Liver (tissue), 9 donors: ENCODE measurements around the gene IL9. TPM values are rescaled to one million over a fixed set of nuclear protein-coding genes. Genes with fewer than 3 reads are reported as not detected.

Source experiments
- DNase-seq: peaks from one replicate; pipeline ENCODE4 v3.0.0-alpha.2; 2017; ENCODE audit warnings: low spot score
- H3K27ac ChIP-seq, 2 donors: one replicate each; pipeline ENCODE4 v1.7.0; 2013; ENCODE audit warnings: inconsistent platforms in 2 of 2, low read length in 2 of 2, control low read depth in 1 of 2, low read depth in 1 of 2, mild to moderate bottlenecking in 1 of 2
- H3K27me3 ChIP-seq, 4 donors: one replicate each; pipeline versions ENCODE4 v1.6.1 to v1.7.0; 2013; ENCODE audit warnings: low read length in 3 of 4, inconsistent platforms in 1 of 4, mild to moderate bottlenecking in 1 of 4, moderate library complexity in 1 of 4; ENCODE audit not compliant: control insufficient read depth in 4 of 4, insufficient read depth in 4 of 4
- H3K36me3 ChIP-seq, 4 donors: one replicate each; pipeline versions ENCODE4 v1.6.1 to v1.7.0; 2013; ENCODE audit warnings: low read length in 3 of 4, mild to moderate bottlenecking in 3 of 4, low read depth in 1 of 4, moderate library complexity in 1 of 4; ENCODE audit not compliant: control insufficient read depth in 4 of 4, insufficient read depth in 3 of 4
- H3K4me1 ChIP-seq, 4 donors: one replicate each; pipeline versions ENCODE4 v1.6.1 to v1.7.0; 2013; ENCODE audit warnings: low read length in 3 of 4, mild to moderate bottlenecking in 3 of 4, moderate library complexity in 1 of 4; ENCODE audit not compliant: control insufficient read depth in 4 of 4, insufficient read depth in 4 of 4
- H3K4me3 ChIP-seq, 3 donors: one replicate each; pipeline versions ENCODE4 v1.6.1 to v1.7.0; 2013; ENCODE audit warnings: low read length in 3 of 3, control low read depth in 1 of 3, low read depth in 1 of 3, mild to moderate bottlenecking in 1 of 3
- H3K9ac ChIP-seq, 2 donors: one replicate each; pipeline ENCODE4 v1.7.0; 2013; ENCODE audit warnings: low read length in 2 of 2, mild to moderate bottlenecking in 2 of 2, moderate library complexity in 2 of 2, control low read depth in 1 of 2, low read depth in 1 of 2
- H3K9me3 ChIP-seq, 4 donors: one replicate each; pipeline versions ENCODE4 v1.6.1 to v1.7.0; 2013; ENCODE audit warnings: low read length in 3 of 4; ENCODE audit not compliant: control insufficient read depth in 4 of 4
- ATF3 ChIP-seq: IDR thresholded peaks from 2 replicates; pipeline ENCODE4 v1.6.1; 2016; ENCODE audit warnings: antibody characterized with exemption
- EGR1 ChIP-seq, 2 donors: IDR thresholded peaks; 2 replicates each; pipeline ENCODE4 v1.6.1; 2016 to 2018; ENCODE audit warnings: antibody characterized with exemption in 2 of 2, low read depth in 2 of 2
- FOXA2 ChIP-seq: IDR thresholded peaks from 2 replicates; pipeline ENCODE4 v1.6.1; 2016; ENCODE audit warnings: antibody characterized with exemption
- GABPA ChIP-seq, 2 donors: IDR thresholded peaks in 1 of 2; conservative IDR thresholded peaks in 1 of 2; 2 replicates each; pipeline ENCODE4 v1.6.1; 2016; ENCODE audit warnings: antibody characterized with exemption in 2 of 2, mild to moderate bottlenecking in 1 of 2, moderate library complexity in 1 of 2
- HNF4A ChIP-seq, 2 donors: conservative IDR thresholded peaks; 2 replicates each; pipeline ENCODE4 v1.6.1; 2016; ENCODE audit warnings: antibody characterized with exemption in 2 of 2, mild to moderate bottlenecking in 2 of 2
- HNF4G ChIP-seq: IDR thresholded peaks from 2 replicates; pipeline ENCODE4 v1.6.1; 2016; ENCODE audit warnings: antibody characterized with exemption
- JUND ChIP-seq, 2 donors: IDR thresholded peaks; 2 replicates each; pipeline ENCODE4 v1.6.1; 2016; ENCODE audit warnings: antibody characterized with exemption in 2 of 2
- MAX ChIP-seq: IDR thresholded peaks from 2 replicates; pipeline ENCODE4 v1.6.1; 2016; ENCODE audit warnings: antibody characterized with exemption
- NR2F2 ChIP-seq: IDR thresholded peaks from 2 replicates; pipeline ENCODE4 v1.6.1; 2016; ENCODE audit warnings: antibody characterized with exemption
- RAD21 ChIP-seq, 2 donors: IDR thresholded peaks; 2 replicates each; pipeline ENCODE4 v1.6.1; 2016; ENCODE audit warnings: antibody characterized with exemption in 2 of 2, mild to moderate bottlenecking in 2 of 2
- RXRA ChIP-seq, 2 donors: IDR thresholded peaks; 2 replicates each; pipeline ENCODE4 v1.6.1; 2017 to 2018; ENCODE audit warnings: antibody characterized with exemption in 2 of 2, mild to moderate bottlenecking in 1 of 2
- SP1 ChIP-seq: IDR thresholded peaks from 2 replicates; pipeline ENCODE4 v1.6.1; 2018; ENCODE audit warnings: antibody characterized with exemption, mild to moderate bottlenecking
- TAF1 ChIP-seq: conservative IDR thresholded peaks from 2 replicates; pipeline ENCODE4 v1.6.1; 2016; ENCODE audit warnings: antibody characterized with exemption, mild to moderate bottlenecking
- YY1 ChIP-seq: IDR thresholded peaks from 2 replicates; pipeline ENCODE4 v1.6.1; 2016; ENCODE audit warnings: antibody characterized with exemption, mild to moderate bottlenecking
- ZBTB33 ChIP-seq: IDR thresholded peaks from 2 replicates; pipeline ENCODE4 v1.6.1; 2016; ENCODE audit warnings: antibody characterized with exemption
- WGBS: extraction: QIAGEN DNeasy Blood & Tissue Kit; methylation state at CpG from one replicate; pipeline ENCODE4 v1.1.7; 2013; 5-methylcytosine and 5-hydroxymethylcytosine counted together
- polyA plus RNA-seq, 2 donors: library from polyadenylated mRNA; stranded (reverse) in 1 of 2; unstranded in 1 of 2; fragments of 200-250 nt in 1 of 2; fragments of >200 nt in 1 of 2; fragmentation: Nextera tagmentation in 1 of 2; extraction: Ambion mirVana in 1 of 2; gene quantifications; one replicate each; pipeline versions ENCODE4 v1.2.1 to v1.2.3, GENCODE V29; 2013 to 2015
- total RNA-seq, 2 donors: library from RNA; depleted of rRNA; stranded (reverse); fragments of >200 nt; gene quantifications; one replicate each; pipeline ENCODE4 v1.2.3, GENCODE V29; 2014
- donor health status: healthy.
- donor health status: healthy.
- donor health status: healthy.
- donor health status: healthy.
- donor health status: healthy.

The IL9 gene
- total and polyA plus RNA-seq, 4 donors, result not detected

- no peak overlapping the region for H3K9ac ChIP-seq
- no peak overlapping the region for H3K27ac ChIP-seq
- peaks cover 0 to 2% (median 0%) of the 10 kb centered on the region in 4 donors for H3K27me3 ChIP-seq
- no peak overlapping the region for H3K4me3 ChIP-seq
- peaks cover 0 to 8% (median 3%) of the 10 kb centered on the region in 4 donors for H3K4me1 ChIP-seq
- TF ChIP-seq ZBTB33 (no peak), RXRA (IDR thresholded peaks at IDR 0.05) (no peak), EGR1 (IDR thresholded peaks at IDR 0.05; ENCODE audit: low read depth in 2 of 2) (no peak), FOXA2 (no peak), YY1 (no peak), GABPA (IDR thresholded peaks at IDR 0.05 in 1 of 2, conservative IDR thresholded peaks at IDR 0.05 in 1 of 2) (no peak)
- H3K9me3 ChIP-seq, result no peaks in the 10 kb centered on the region
- WGBS, result 84% methylated on average over 3 of the region's 3 CpGs
- DNase-seq, result no peak
- H3K36me3 ChIP-seq, result no peaks in the 10 kb centered on the region
These were observed 39.3 kb upstream of the IL9 start for GRCh38 chr5:135934939-135935338.

- TF ChIP-seq HNF4A (conservative IDR thresholded peaks at IDR 0.05), result no peak
- TF ChIP-seq RAD21 (IDR thresholded peaks at IDR 0.05), result no peak
- TF ChIP-seq MAX, result no peak
- no peaks in the 10 kb centered on the region for H3K36me3 ChIP-seq
- no peak overlapping the region for H3K27ac ChIP-seq
- DNase-seq, result no peak
- peaks cover 0 to 2% (median 0%) of the 10 kb centered on the region in 4 donors for H3K27me3 ChIP-seq
- no peak overlapping the region for H3K4me3 ChIP-seq
- H3K9me3 ChIP-seq, result no peaks in the 10 kb centered on the region
- WGBS, result 53% methylated on average over 18 of the region's 18 CpGs
- peaks cover 0 to 9% (median 4%) of the 10 kb centered on the region in 4 donors for H3K4me1 ChIP-seq
- no peak overlapping the region for H3K9ac ChIP-seq
These were observed 35.3 kb upstream of the IL9 start for GRCh38 chr5:135930949-135931295.

- H3K4me1 ChIP-seq, result peaks cover 0 to 9% (median 4%) of the 10 kb centered on the region in 4 donors
- H3K4me3 ChIP-seq, result peak overlapping the region in 2 of 3 donors; percentile 45 to 56
- no peak overlapping the region for H3K27ac ChIP-seq
- DNase-seq, result peak; percentile 36
- no peaks in the 10 kb centered on the region for H3K36me3 ChIP-seq
- WGBS, result 4% methylated on average over 99 of the region's 99 CpGs
- peaks cover 0 to 2% (median 0%) of the 10 kb centered on the region in 4 donors for H3K27me3 ChIP-seq
- H3K9ac ChIP-seq, result no peak overlapping the region
- no peaks in the 10 kb centered on the region for H3K9me3 ChIP-seq
- TF ChIP-seq NR2F2, result no peak
- no peak for TF ChIP-seq ATF3
- TF ChIP-seq GABPA (IDR thresholded peaks at IDR 0.05 in 1 of 2, conservative IDR thresholded peaks at IDR 0.05 in 1 of 2), result no peak
- no peak for TF ChIP-seq SP1
- TF ChIP-seq EGR1 (IDR thresholded peaks at IDR 0.05; ENCODE audit: low read depth in 2 of 2), result no peak
- TF ChIP-seq FOXA2, result no peak
- TF ChIP-seq HNF4A (conservative IDR thresholded peaks at IDR 0.05), result no peak
- no peak for TF ChIP-seq RAD21 (IDR thresholded peaks at IDR 0.05)
- TF ChIP-seq HNF4G, result no peak
- TF ChIP-seq TAF1, result no peak
- TF ChIP-seq JUND (IDR thresholded peaks at IDR 0.05), result no peak
These were observed 34.6 kb upstream of the IL9 start for GRCh38 chr5:135930029-135930948.
